Bronchial epithelial cell (primary cell): ENCODE measurements around the gene OR2AK2. TPM values are rescaled to one million over a fixed set of nuclear protein-coding genes. Genes with fewer than 3 reads are reported as not detected.

Experiments
- total RNA-seq: library from RNA; depleted of rRNA; stranded (reverse); fragments of >200 nt; gene quantifications from 2 replicates; pipeline ENCODE4 v1.2.1, GENCODE V29; 2014

Gene OR2AK2
- total RNA-seq, 1 donor from 2014 or later: not detected

Other genes starting within 250 kb of the OR2AK2 start
- not detected in 2 replicates for gene OR6F1, start 248.6 kb upstream of the OR2AK2 start, total RNA-seq
- gene OR14K1, start 226.6 kb upstream of the OR2AK2 start, total RNA-seq: not detected in 2 replicates
- gene OR14A2, start 217.1 kb upstream of the OR2AK2 start, total RNA-seq: not detected in 2 replicates
- not detected in 2 replicates for gene OR1C1, start 204.7 kb upstream of the OR2AK2 start, total RNA-seq
- not detected in 2 replicates for gene OR14A16, start 141.1 kb upstream of the OR2AK2 start, total RNA-seq
- gene OR11L1, start 123.3 kb upstream of the OR2AK2 start, total RNA-seq: not detected in 2 replicates
- gene TRIM58, start 108.0 kb upstream of the OR2AK2 start, total RNA-seq: not detected in 2 replicates
- not detected in 2 replicates for gene OR2W3, start 69.6 kb upstream of the OR2AK2 start, total RNA-seq
- not detected in 2 replicates for gene OR2T8, start 45.0 kb upstream of the OR2AK2 start, total RNA-seq
- gene OR2AJ1, start 40.3 kb upstream of the OR2AK2 start, total RNA-seq: not detected in 2 replicates
- gene OR2L8, start 16.4 kb upstream of the OR2AK2 start, total RNA-seq: not detected in 2 replicates
- not detected in 2 replicates for gene OR2L5, start 48.4 kb downstream of the OR2AK2 start, total RNA-seq
- gene OR2L2, start 64.8 kb downstream of the OR2AK2 start, total RNA-seq: not detected in 2 replicates
- gene OR2L3, start 81.6 kb downstream of the OR2AK2 start, total RNA-seq: not detected in 2 replicates
- not detected in 2 replicates for gene OR2L13, start 130.0 kb downstream of the OR2AK2 start, total RNA-seq
- not detected in 2 replicates for gene OR2M5, start 179.9 kb downstream of the OR2AK2 start, total RNA-seq
- not detected in 2 replicates for gene OR2M2, start 209.6 kb downstream of the OR2AK2 start, total RNA-seq
- gene OR2M3, start 232.0 kb downstream of the OR2AK2 start, total RNA-seq: under 0.01 TPM in 1 of 2 replicates, not detected in the other